ENCODE data around the gene ST3GAL3.

The ST3GAL3 gene

GRCh38 chr1:43818691-43819090, 111.4 kb downstream of the ST3GAL3 start:
- no peak for TF ChIP-seq CTCF (IDR thresholded peaks at IDR 0.05; ENCODE audit: insufficient read depth, low read length, missing control alignments)
- ChIA-PET CTCF (interaction anchor here (1.0 to 3.3 kb wide), 2 partner anchors 116 to 128 kb away, joined by 5 to 12 read pairs; partner anchors contain the start of gene IPO13), POLR2A (no interaction called here)
- H3K4me3 ChIP-seq (ENCODE audit: low read depth, low read length) = no peak overlapping the region
- DNase-seq (ENCODE audit: low read depth, low spot score) = no peak

- no peak for DNase-seq (ENCODE audit: low read depth, low spot score)
- POLR2A ChIA-PET = no interaction called here
- no peak for TF ChIP-seq CTCF (IDR thresholded peaks at IDR 0.05; ENCODE audit: insufficient read depth, low read length, missing control alignments)
- no peak overlapping the region for H3K4me3 ChIP-seq (ENCODE audit: low read depth, low read length)
- CTCF ChIA-PET = interaction anchor here (1.0 to 3.3 kb wide), 3 partner anchors 55 to 128 kb away, joined by 5 to 12 read pairs (median 6); partner anchors contain the start of gene IPO13
Observed at GRCh38 chr1:43819357-43819756, 112.0 kb downstream of the ST3GAL3 start.

DNA sequence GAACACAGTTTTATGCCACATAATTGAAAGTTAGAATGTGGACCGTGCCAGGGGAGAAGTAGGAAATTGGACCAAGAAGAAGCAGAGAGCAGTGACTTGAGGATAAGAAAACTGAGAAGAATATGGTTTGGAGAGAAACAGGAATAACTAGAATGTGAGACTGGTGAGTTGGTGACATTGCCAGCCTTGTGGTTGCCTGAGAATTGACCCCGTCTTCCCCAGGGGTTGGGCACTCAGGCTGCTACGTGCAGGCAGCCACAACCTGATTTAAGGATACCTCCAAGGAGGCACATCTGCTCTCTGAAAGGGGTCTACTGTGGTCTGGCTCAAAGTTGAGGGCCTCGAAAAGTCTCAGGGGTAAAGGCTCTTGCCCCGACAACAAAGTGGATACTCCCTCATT, 114.1 kb downstream of the ST3GAL3 start:
- CTCF ChIA-PET = no interaction called here

DNA sequence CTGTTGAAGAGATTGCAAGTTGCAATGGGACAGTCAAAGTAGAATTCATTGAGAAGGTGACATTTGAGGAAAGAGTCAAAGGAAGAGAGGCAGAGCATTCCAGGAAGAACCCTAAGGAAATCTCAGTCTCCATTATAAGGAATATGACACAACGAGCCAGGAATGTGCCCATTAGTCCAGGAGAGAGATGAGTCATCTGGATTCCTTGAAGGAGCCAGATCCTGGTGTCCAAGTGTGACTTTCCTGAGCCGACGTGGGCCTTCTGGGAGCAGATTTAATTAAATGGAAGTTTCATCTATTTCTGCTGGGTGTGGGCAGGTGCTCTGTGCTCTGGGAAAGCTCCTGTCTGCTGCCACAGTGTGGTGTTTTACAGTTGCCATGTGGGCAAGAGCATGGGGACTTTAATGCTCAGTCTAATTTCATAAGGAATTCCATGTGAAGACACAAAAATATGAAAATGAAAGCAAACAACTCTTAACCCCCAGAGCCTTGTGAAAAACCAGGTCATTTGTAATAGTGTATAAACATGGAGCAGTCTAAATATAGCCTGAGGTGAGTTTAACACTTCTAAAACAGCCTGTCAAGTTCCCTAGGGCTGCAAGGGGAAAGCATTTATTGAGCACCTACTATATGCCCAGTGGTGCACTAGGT, 114.8 kb downstream of the ST3GAL3 start:
- POLR2A ChIA-PET = no interaction called here
- H3K4me3 ChIP-seq (ENCODE audit: low read depth, low read length) = peak overlapping the region; percentile 1
- CTCF ChIA-PET = interaction anchor here (1.8 kb wide), 1 partner anchor 113 kb away, joined by 4 read pairs; no protein-coding TSS in a partner anchor
- no peak for TF ChIP-seq CTCF (IDR thresholded peaks at IDR 0.05; ENCODE audit: insufficient read depth, low read length, missing control alignments)
- peak; percentile 51 for DNase-seq (ENCODE audit: low read depth, low spot score)

More for the DNA sequence above, 114.1 kb downstream of the ST3GAL3 start:
- H3K4me3 ChIP-seq (ENCODE audit: low read depth, low read length) = no peak overlapping the region
- no peak for TF ChIP-seq CTCF (IDR thresholded peaks at IDR 0.05; ENCODE audit: insufficient read depth, low read length, missing control alignments)
- POLR2A ChIA-PET = no interaction called here
- no peak for DNase-seq (ENCODE audit: low read depth, low spot score)

- TF ChIP-seq CTCF (IDR thresholded peaks at IDR 0.05; ENCODE audit: insufficient read depth, low read length, missing control alignments) = no peak
- CTCF ChIA-PET = interaction anchor here (1.8 kb wide), 1 partner anchor 62 kb away, joined by 10 read pairs; no protein-coding TSS in a partner anchor
- no peak overlapping the region for H3K4me3 ChIP-seq (ENCODE audit: low read depth, low read length)
- DNase-seq (ENCODE audit: low read depth, low spot score) = no peak
- POLR2A ChIA-PET = no interaction called here
Observed at GRCh38 chr1:43824795-43825194, 117.5 kb downstream of the ST3GAL3 start.

GRCh38 chr1:43828574-43828973, 121.2 kb downstream of the ST3GAL3 start:
- H3K4me3 ChIP-seq (ENCODE audit: low read depth, low read length) = no peak overlapping the region
- DNase-seq (ENCODE audit: low read depth, low spot score) = no peak
- POLR2A ChIA-PET = no interaction called here
- CTCF ChIA-PET = no interaction called here
- no peak for TF ChIP-seq CTCF (IDR thresholded peaks at IDR 0.05; ENCODE audit: insufficient read depth, low read length, missing control alignments)

Data from AG04449 (cell line).